Measurements from ENCODE around the gene ABCA3. TPM values are rescaled to one million over a fixed set of nuclear protein-coding genes. Genes with fewer than 3 reads are reported as not detected.

The ABCA3 gene
- total and polyA plus RNA-seq, 11 donors = 6.7 to 16.5 (median 9.6) TPM

- WGBS, 4 donors = 82 to 92% (median 89%) methylated on average over 15 of the region's 15 CpGs
- no peaks in the 10 kb centered on the region for H3K9me3 ChIP-seq
- H3K4me1 ChIP-seq = peaks cover 0 to 24% (median 14%) of the 10 kb centered on the region in 12 donors
- H3K27ac ChIP-seq = no peak overlapping the region
- intact Hi-C loops (cut with DNase I) = no loop called here
- ATAC-seq (no peak), DNase-seq (no peak)
- peaks cover 0 to 4% (median 0%) of the 10 kb centered on the region in 9 donors for H3K27me3 ChIP-seq
- TF ChIP-seq CTCF (IDR thresholded peaks at IDR 0.05) (no peak), POLR2A (IDR thresholded peaks at IDR 0.05) (no peak)
- no peaks in the 10 kb centered on the region for H3K36me3 ChIP-seq
- no peak overlapping the region for H3K4me3 ChIP-seq
These were observed 2.9 kb downstream of the ABCA3 start for GRCh38 chr16:2337431-2338296.

- H3K27ac ChIP-seq = no peak overlapping the region
- 88 to 92% (median 91%) methylated on average over 8 of the region's 8 CpGs for WGBS, 4 donors
- H3K4me1 ChIP-seq = peaks cover 0 to 14% (median 10%) of the 10 kb centered on the region in 12 donors
- H3K27me3 ChIP-seq = no peaks in the 10 kb centered on the region
- intact Hi-C loops (cut with DNase I) = no loop called here
- DNase-seq = no peak
- ATAC-seq = no peak
- H3K36me3 ChIP-seq = no peaks in the 10 kb centered on the region
- no peaks in the 10 kb centered on the region for H3K9me3 ChIP-seq
- H3K4me3 ChIP-seq = no peak overlapping the region
- no peak for TF ChIP-seq POLR2A (IDR thresholded peaks at IDR 0.05)
- no peak for TF ChIP-seq CTCF (IDR thresholded peaks at IDR 0.05)
These were observed 5.1 kb downstream of the ABCA3 start for GRCh38 chr16:2335286-2335895.

GRCh38 chr16:2333772-2334379, 6.7 kb downstream of the ABCA3 start:
- Histone ChIP-seq H3K9me3 (no peaks in the 10 kb centered on the region), H3K27me3 (no peaks in the 10 kb centered on the region), H3K4me3 (no peak overlapping the region), H3K4me1 (peaks cover 0 to 1% (median 0%) of the 10 kb centered on the region in 12 donors), H3K36me3 (no peaks in the 10 kb centered on the region), H3K27ac (no peak overlapping the region)
- intact Hi-C loops (cut with DNase I) = no loop called here
- DNase-seq = no peak
- peak in 1 of 4 donors; percentile 53 for ATAC-seq
- 69 to 81% (median 73%) methylated on average over 17 of the region's 17 CpGs for WGBS, 4 donors
- TF ChIP-seq POLR2A (IDR thresholded peaks at IDR 0.05) (no peak), CTCF (IDR thresholded peaks at IDR 0.05) (no peak)

- no peak for DNase-seq
- no peaks in the 10 kb centered on the region for H3K9me3 ChIP-seq
- H3K27me3 ChIP-seq = no peaks in the 10 kb centered on the region
- ATAC-seq = no peak
- 97 to 98% (median 97%) methylated on average over 9 of the region's 9 CpGs for WGBS, 4 donors
- H3K36me3 ChIP-seq = peaks cover 0 to 6% (median 3%) of the 10 kb centered on the region in 9 donors
- no peaks in the 10 kb centered on the region for H3K4me1 ChIP-seq
- H3K4me3 ChIP-seq = no peak overlapping the region
- TF ChIP-seq CTCF (IDR thresholded peaks at IDR 0.05) = no peak
- no peak for TF ChIP-seq POLR2A (IDR thresholded peaks at IDR 0.05)
- intact Hi-C loops (cut with DNase I) = no loop called here
- no peak overlapping the region for H3K27ac ChIP-seq
These were observed 7.3 kb downstream of the ABCA3 start for GRCh38 chr16:2333231-2333630.
